ENCODE measurements around the gene RFTN1. TPM values are rescaled to one million over a fixed set of nuclear protein-coding genes. Genes with fewer than 3 reads are reported as not detected.

RFTN1 gene
- total and polyA plus RNA-seq, 9 of the 15 experiments (the other 6 are each of a cell fraction or from before 2014, with no cell fraction given) = 0.08 to 0.51 (median 0.11) TPM; not detected in 6

DNA sequence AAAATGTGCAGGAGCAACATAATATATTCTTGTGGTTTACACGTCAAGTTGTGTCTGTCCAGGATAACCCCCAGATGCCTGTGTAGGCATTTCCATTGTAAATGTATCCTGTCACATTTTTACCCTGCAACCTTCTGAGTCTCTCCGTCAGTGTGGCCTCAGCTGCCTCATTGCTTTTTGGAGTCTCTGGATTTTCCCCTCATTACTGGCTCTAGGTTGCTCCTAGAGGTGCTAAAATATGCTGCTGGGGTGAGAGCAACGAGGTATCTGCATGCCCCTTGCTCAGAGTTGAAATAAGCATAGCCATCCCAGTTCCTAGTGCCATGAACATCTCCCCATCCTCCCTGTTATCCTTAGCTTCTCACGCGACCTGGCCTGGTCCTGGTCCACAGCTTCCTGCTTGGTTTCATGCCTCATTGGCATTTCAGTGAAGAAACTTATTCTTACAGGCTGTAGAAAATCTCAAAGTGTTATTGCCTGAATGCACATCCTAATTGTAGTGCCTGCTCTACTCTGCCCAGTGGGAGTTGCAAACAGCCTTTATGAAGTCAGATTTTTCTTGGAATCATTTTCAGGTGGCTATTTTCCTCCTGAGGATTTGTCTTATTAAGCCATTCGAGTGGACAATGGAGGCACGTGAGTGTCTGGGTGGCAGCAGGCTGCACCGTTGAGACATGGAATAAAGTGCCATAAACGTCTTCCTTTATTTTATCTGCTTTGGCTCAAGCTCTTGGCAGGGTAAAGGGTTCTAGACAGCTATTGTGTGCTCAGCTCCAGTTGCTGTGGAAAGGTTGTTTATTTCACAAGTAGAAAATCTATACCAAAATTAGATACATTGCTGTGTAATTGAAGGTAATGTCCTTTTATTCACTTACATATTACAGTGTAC, 215.3 kb downstream of the RFTN1 start:
- Histone ChIP-seq H2AFZ (ENCODE audit: low read depth, low read length) (no peak overlapping the region), H3K9me1 (ENCODE audit: control insufficient read depth, insufficient read depth, low read length) (no peaks in the 10 kb centered on the region), H3K9me3 (replicated peaks; ENCODE audit: control insufficient read depth, insufficient read depth, low read depth, low read length) (peaks cover 5% of the 10 kb centered on the region), H3K79me2 (ENCODE audit: control insufficient read depth, insufficient read depth, low read length) (peaks cover 4% of the 10 kb centered on the region; the same call in 1 of the 3 replicates), H3K4me1 (replicated peaks in 1 of 2; ENCODE audit: control insufficient read depth in 2 of 2, insufficient read depth in 2 of 2, low read length in 2 of 2) (peaks cover 0 to 23% of the 10 kb centered on the region in 2 experiments; a peak in 3 of 5 replicates), H3K27ac (ENCODE audit: extremely low read depth, low read depth, low read length) (no peak overlapping the region), H3K9ac (ENCODE audit: insufficient read depth in 1 of 2, low read depth in 2 of 2, low read length in 2 of 2) (no peak overlapping the region), H3K36me3 (ENCODE audit: control insufficient read depth, insufficient read depth, low read length) (peaks cover 95% of the 10 kb centered on the region), H3K4me3 (no peak overlapping the region), H3K27me3 (ENCODE audit: control insufficient read depth in 2 of 2, insufficient read depth in 2 of 2, low read length in 2 of 2) (no peaks in the 10 kb centered on the region), H4K20me1 (replicated peaks; ENCODE audit: control insufficient read depth, insufficient read depth, low read length) (no peaks in the 10 kb centered on the region), H3K4me2 (ENCODE audit: insufficient read depth, low read length) (no peak overlapping the region)
- FAIRE-seq (no peak), ATAC-seq (no peak), DNase-seq (ENCODE audit: extremely low read depth in 1 of 4, low spot score in 3 of 4) (no peak)
- TF ChIP-seq TBP (optimal IDR thresholded peaks at IDR 0.05; ENCODE audit: low read depth, low read length) (no peak), NR3C1 (CRISPR knock-in tag; IDR thresholded peaks at IDR 0.05) (no peak), YY1 (IDR thresholded peaks at IDR 0.05; ENCODE audit: borderline replicate concordance in 1 of 3, control insufficient read depth in 1 of 3, extremely low read depth in 1 of 3, insufficient read depth in 3 of 3, insufficient read length in 1 of 3, insufficient replicate concordance in 2 of 3, low read depth in 1 of 3, low read length in 2 of 3) (no peak), AFF4 (CRISPR knock-in tag; IDR thresholded peaks at IDR 0.05) (no peak)
- TF ChIP-seq, protein P1, sequence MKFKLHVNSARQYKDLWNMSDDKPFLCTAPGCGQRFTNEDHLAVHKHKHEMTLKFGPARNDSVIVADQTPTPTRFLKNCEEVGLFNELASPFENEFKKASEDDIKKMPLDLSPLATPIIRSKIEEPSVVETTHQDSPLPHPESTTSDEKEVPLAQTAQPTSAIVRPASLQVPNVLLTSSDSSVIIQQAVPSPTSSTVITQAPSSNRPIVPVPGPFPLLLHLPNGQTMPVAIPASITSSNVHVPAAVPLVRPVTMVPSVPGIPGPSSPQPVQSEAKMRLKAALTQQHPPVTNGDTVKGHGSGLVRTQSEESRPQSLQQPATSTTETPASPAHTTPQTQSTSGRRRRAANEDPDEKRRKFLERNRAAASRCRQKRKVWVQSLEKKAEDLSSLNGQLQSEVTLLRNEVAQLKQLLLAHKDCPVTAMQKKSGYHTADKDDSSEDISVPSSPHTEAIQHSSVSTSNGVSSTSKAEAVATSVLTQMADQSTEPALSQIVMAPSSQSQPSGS (CRISPR knock-in tag; IDR thresholded peaks at IDR 0.05) = no peak
- CTCF ChIA-PET (ENCODE audit: low intra/inter-chr PET ratio) = no interaction called here
- intact Hi-C loops (cut with micrococcal nuclease) = no loop called here
- in situ Hi-C loops (cut with MboI) = no loop called here
- WGBS (ENCODE audit: insufficient coverage, low coverage, missing lambda C conversion rate) = 86% methylated on average over 9 of the region's 9 CpGs
- POLR2A ChIA-PET = interaction anchor here (0.8 kb wide), 1 partner anchor 11 kb away, joined by 3 read pairs; no protein-coding TSS in a partner anchor
- no TSS peak for BruUV-seq (replicated peaks)
